ENCODE results near the gene RAB35.

DNA sequence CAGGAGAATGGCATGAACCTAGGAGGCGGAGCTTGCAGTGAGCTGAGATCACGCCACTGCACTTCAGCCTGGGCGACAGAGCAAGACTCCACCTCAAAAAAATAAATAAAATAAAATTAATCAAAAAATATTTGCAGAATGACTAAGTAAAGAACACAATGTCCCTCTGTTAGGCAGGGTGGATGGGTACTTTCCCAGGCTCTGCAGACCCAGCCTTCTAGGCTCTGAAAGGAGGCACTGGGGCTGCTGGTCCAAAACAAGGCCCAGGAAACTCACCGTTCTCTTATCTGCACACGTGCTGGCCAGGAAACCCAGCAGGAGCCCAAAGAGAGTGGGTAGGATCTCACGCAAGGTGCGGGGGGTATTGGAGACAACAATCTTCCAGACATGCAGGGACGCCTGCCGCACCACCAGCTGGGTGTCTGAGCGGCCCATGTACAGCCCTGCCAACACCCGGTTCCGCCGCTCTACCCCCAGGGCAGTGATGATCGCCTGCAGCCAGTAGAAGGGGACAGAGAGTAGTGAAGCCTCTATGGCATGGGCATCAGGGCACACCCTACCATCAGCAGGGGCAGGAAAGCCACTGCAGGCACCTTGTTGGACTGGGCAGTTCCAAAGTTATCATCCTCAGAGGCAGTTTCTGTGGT, 25.8 kb upstream of the RAB35 start:
- TF ChIP-seq, protein P1, sequence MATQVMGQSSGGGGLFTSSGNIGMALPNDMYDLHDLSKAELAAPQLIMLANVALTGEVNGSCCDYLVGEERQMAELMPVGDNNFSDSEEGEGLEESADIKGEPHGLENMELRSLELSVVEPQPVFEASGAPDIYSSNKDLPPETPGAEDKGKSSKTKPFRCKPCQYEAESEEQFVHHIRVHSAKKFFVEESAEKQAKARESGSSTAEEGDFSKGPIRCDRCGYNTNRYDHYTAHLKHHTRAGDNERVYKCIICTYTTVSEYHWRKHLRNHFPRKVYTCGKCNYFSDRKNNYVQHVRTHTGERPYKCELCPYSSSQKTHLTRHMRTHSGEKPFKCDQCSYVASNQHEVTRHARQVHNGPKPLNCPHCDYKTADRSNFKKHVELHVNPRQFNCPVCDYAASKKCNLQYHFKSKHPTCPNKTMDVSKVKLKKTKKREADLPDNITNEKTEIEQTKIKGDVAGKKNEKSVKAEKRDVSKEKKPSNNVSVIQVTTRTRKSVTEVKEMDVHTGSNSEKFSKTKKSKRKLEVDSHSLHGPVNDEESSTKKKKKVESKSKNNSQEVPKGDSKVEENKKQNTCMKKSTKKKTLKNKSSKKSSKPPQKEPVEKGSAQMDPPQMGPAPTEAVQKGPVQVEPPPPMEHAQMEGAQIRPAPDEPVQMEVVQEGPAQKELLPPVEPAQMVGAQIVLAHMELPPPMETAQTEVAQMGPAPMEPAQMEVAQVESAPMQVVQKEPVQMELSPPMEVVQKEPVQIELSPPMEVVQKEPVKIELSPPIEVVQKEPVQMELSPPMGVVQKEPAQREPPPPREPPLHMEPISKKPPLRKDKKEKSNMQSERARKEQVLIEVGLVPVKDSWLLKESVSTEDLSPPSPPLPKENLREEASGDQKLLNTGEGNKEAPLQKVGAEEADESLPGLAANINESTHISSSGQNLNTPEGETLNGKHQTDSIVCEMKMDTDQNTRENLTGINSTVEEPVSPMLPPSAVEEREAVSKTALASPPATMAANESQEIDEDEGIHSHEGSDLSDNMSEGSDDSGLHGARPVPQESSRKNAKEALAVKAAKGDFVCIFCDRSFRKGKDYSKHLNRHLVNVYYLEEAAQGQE (IDR thresholded peaks at IDR 0.05; ENCODE audit: insufficient read depth in 1 of 2, low read depth in 2 of 2, low read length in 2 of 2), result no peak
- TF ChIP-seq POLR2AphosphoS5 (IDR thresholded peaks at IDR 0.05; ENCODE audit: low read depth, low read length), result no peak
- no peak for TF ChIP-seq SIN3A (IDR thresholded peaks at IDR 0.05; ENCODE audit: borderline replicate concordance, insufficient read depth, low read length)

All from PFSK-1 (cell line).